GM20431 (cell line): Measurements from ENCODE around the gene AKT3.
"Not testable (repeated sequence)": the region's sequence is repeated elsewhere in the genome, so short reads cannot be mapped to it uniquely, and the experiment has no call there.

Experiments
- in situ Hi-C: fragments of 300-500 bp; cut with MseI, MboI; formaldehyde crosslinking; loops from one replicate; pipeline ENCODE4 v1.15.0; 2020; ENCODE audit warnings: low sequenced_read_pairs; ENCODE audit not compliant: unreplicated experiment

The AKT3 gene

GRCh38 chr1:243791586-243792267 is 58.3 kb downstream of the AKT3 start:
- in situ Hi-C loops: no loop called here

- in situ Hi-C loops: no loop called here
Observed at GRCh38 chr1:243790404-243790803, 59.6 kb downstream of the AKT3 start.

GRCh38 chr1:243786531-243786930 is 63.5 kb downstream of the AKT3 start:
- in situ Hi-C loops: no loop called here

DNA sequence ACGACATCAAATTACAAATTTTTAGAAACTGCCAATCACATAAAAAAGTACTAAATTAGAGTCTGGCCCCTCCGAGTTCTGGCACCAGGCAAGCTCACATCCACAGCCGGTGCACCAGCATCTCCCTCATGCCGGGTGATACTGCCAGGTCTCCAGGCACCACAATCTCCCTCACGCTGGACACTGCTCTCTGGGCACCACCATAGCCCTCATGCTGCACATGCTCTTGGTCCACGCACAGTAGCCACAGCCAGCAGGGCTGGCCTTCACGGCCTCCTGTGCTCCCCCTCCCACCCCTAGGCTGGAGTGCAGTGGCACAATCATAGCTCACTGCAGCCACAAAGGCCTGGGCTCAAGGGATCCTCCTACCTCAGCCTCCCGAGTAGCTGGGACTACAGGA is 65.5 kb downstream of the AKT3 start:
- in situ Hi-C loops: no loop called here

DNA sequence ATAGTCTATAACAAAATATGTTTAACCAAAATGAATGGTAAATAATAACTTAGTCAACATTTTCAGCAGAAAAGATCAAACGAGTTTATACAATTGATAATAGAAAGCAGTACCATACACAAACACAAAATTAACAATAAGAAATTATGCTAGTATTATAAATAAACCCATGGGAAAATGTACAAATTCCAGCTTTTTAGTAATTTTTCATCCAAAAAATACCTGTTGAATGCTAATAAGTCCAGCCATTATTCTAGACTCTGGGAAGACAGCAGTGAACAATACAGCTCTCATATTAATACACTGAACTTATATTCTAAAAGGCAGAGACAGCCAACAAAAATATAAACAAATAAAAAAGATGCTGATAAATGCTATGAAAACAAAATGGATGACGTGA is 66.3 kb downstream of the AKT3 start:
- in situ Hi-C loops: no loop called here

DNA sequence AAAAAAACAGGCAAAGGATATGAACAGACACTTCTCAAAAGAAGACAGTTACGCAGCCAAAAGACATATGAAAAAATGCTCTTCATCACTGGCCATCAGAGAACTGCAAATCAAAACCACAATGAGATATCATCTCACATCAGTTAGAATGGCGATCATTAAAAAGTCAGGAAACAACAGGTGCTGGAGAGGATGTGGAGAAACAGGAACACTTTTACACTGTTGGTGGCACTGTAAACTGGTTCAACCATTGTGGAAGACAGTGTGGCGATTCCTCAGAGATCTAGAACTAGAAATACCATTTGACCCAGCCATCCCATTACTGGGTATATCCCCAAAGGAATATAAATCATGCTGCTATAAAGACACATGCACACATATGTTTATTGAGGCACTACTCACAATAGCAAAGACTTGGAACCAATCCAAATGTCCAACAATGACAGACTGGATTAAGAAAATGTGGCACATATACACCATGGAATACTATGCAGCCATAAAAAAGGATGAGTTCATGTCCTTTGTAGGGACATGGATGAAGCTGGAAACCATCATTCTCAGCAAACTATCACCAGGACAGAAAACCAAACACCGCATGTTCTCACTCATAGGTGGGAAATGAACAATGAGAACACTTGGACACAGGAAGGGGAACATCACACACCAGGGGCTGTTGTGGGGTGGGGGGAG is 77.5 kb downstream of the AKT3 start:
- in situ Hi-C loops: not testable (repeated sequence)

DNA sequence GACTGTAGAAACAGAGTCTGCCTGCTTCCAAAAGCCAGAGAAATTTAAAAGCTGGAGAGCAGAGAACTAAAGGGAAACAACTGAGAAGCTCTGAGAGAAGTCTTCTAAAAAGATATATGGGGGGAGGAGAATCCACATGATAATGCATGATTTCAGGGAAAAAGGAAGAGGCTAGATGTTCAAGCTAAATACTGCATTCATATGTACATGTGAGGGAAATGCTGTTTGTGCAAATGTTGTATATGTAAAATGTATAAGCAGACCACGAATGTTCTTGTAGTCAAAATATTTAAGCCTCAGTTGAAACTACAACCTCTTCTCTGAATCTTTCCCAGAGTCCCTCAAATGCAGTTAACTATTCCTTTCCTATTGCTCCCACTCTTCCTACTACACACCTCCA is 79.2 kb downstream of the AKT3 start:
- in situ Hi-C loops: no loop called here

DNA sequence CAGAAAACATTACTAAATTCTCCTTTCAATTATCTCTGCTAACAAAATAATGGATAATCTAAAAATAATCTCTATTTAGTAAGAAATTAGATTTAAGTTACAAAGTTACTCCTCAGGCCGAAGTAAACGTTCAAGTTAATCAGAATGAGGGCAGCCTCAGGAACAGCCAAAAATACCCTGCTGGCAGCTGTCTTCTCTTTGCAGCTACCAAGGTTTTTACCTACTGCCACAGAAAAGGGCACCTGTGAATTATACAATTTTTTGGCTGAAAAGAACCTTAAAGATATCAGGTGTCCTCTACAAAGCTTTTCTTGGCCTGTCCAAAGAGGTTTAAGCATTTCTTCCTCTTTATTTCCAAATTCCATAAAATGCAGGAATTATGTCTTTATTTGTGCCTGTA is 84.4 kb downstream of the AKT3 start:
- in situ Hi-C loops: no loop called here

- in situ Hi-C loops: no loop called here
Observed at GRCh38 chr1:243763806-243764205, 86.2 kb downstream of the AKT3 start.

- in situ Hi-C loops: no loop called here
Observed at GRCh38 chr1:243758647-243759046, 91.4 kb downstream of the AKT3 start.

GRCh38 chr1:243756529-243756928 is 93.5 kb downstream of the AKT3 start:
- in situ Hi-C loops: no loop called here

DNA sequence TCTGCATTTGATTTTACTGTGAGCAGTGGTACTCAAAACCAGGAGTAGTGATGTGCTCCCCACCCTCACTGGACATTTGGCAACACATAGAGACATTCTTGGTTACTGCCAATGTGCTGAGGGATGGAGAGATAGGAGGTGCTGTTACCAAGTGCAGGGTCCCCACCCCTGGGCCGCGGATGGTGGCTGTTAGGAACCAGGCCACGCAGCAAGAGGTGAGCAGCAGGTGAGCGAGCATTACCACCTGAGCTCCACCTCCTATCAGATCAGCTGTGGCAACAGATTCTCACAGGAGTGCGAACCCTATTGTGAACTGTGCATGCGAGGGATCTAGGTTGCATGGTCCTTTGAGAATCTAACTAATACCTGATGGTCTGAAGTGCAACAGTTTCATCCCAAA is 95.7 kb downstream of the AKT3 start:
- in situ Hi-C loops: no loop called here

GRCh38 chr1:243751506-243751905 is 98.5 kb downstream of the AKT3 start:
- in situ Hi-C loops: no loop called here

DNA sequence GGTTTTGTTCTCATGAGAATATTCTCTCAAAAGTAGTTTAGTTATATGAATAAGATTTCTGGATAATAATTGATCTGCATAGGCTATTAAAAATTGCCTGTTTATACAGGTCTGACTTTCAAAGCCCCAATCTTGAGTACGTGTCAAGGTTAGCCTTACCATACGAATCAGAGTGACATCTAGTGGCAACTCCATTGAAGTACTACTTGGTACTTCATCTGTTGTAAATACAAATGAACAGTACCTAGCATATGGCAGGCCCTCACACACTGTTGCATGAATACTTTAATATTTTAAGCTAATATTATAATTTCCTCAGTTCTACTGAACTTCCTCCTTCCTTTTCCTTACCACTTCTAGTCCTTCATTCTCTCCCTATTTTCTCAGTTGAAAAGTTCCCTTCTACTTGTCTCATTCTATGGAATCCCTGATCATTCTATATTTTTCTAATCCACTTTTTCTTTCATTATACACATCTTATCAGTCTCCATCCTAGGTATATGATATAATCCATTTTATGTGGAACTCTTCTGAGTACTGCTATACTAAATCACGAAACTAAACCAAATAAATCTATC is 101.2 kb downstream of the AKT3 start:
- in situ Hi-C loops: loop anchor here (25.0 kb wide), 2 partner anchors 411 to 539 kb away; no protein-coding TSS in a partner anchor

GRCh38 chr1:243748227-243748626 is 101.8 kb downstream of the AKT3 start:
- in situ Hi-C loops: loop anchor here (25.0 kb wide), 2 partner anchors 411 to 539 kb away; no protein-coding TSS in a partner anchor

DNA sequence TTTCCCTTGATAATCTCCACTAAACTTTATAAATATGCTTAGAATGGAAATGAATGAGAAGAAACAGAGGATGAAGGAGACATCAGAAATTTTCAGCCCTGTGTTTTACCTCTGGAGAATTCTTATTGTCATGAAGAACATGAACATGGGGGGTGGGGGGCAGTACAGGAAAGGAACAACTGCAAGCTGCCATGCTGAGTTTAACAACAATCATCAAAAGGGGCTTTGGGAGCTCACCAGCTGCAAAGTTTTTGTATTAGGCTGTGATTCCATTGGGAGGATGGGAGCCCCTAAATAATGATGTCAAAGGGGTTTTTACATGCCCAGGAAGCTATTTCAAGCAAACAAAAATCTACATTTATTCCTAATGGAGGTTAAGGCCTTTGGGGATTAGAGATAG is 103.3 kb downstream of the AKT3 start:
- in situ Hi-C loops: loop anchor here (25.0 kb wide), 2 partner anchors 409 to 541 kb away; no protein-coding TSS in a partner anchor

- in situ Hi-C loops: loop anchor here (25.0 kb wide), 2 partner anchors 408 to 542 kb away; no protein-coding TSS in a partner anchor
Observed at GRCh38 chr1:243745356-243745755, 104.7 kb downstream of the AKT3 start.

- in situ Hi-C loops: loop anchor here (25.0 kb wide), 2 partner anchors 406 to 544 kb away; no protein-coding TSS in a partner anchor
Observed at GRCh38 chr1:243742819-243743218, 107.2 kb downstream of the AKT3 start.

DNA sequence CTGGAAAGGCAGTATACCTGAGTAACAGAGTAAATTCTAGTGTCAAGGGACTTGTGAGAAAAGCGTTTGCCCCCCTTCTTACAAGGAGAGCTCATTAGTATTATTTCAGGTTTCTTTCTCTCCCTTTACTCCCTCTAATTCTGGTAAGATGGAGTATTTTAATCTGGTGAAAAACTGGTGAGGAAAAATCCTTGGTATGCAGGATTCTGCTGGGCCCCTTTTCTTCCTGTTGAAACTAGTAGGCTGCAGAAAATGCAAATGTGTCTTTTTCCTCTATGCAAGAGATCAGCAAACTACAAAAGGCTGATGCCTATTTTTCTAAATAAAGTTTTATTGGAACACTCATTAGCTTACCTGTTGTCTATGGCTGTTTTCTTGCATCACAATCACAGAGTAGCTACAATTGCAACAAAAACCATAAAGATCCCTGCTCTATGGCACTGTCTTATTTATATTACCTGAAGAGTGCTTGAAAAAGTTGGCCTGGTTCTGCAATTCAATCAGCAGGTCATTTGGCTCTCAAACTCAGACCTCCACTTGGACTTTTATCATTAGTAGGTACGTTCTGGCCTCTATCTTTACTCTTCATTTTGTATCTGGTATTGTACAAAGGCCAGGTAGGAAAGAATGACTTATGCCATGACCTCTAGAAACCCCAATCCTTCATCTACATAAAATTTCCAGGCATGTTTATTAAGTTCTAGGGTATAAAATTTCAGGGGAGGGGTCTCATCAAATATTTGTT is 109.6 kb downstream of the AKT3 start:
- in situ Hi-C loops: loop anchor here (25.0 kb wide), 2 partner anchors 403 to 547 kb away; no protein-coding TSS in a partner anchor

- in situ Hi-C loops: loop anchor here (25.0 kb wide), 2 partner anchors 402 to 548 kb away; no protein-coding TSS in a partner anchor
Observed at GRCh38 chr1:243739335-243740003, 110.6 kb downstream of the AKT3 start.
